ENCODE results near the gene CAMTA1. TPM values are rescaled to one million over a fixed set of nuclear protein-coding genes. Genes with fewer than 3 reads are reported as not detected.

The CAMTA1 gene
- total RNA-seq, 4 donors from 2014 or later, result 86.3 to 170 (median 132) TPM

- ATAC-seq, result no peak
- H3K4me1 ChIP-seq, result peaks cover 0 to 11% (median 0%) of the 10 kb centered on the region in 3 donors
- TF ChIP-seq POLR2AphosphoS5 (IDR thresholded peaks at IDR 0.05) (no peak), CTCF (IDR thresholded peaks at IDR 0.05) (no peak), EP300 (IDR thresholded peaks at IDR 0.05) (no peak), POLR2A (IDR thresholded peaks at IDR 0.05) (no peak)
- no peaks in the 10 kb centered on the region for H3K36me3 ChIP-seq
- no peaks in the 10 kb centered on the region for H3K9me3 ChIP-seq
- no peaks in the 10 kb centered on the region for H3K27me3 ChIP-seq
- no peak overlapping the region for H3K4me3 ChIP-seq
- no peak overlapping the region for H3K27ac ChIP-seq
- WGBS, 2 donors (ENCODE audit: low coverage in 1 of 2), result no CpG with 5 or more reads among the region's 11 CpGs
Measured at GRCh38 chr1:7459914-7460313, 674.7 kb downstream of the CAMTA1 start.

GRCh38 chr1:7460807-7461206, 675.6 kb downstream of the CAMTA1 start:
- Histone ChIP-seq H3K4me3 (no peak overlapping the region), H3K4me1 (peaks cover 0 to 2% (median 0%) of the 10 kb centered on the region in 3 donors), H3K9me3 (no peaks in the 10 kb centered on the region), H3K27ac (no peak overlapping the region), H3K36me3 (no peaks in the 10 kb centered on the region), H3K27me3 (no peaks in the 10 kb centered on the region)
- no peak for TF ChIP-seq CTCF (IDR thresholded peaks at IDR 0.05)
- no peak for TF ChIP-seq EP300 (IDR thresholded peaks at IDR 0.05)
- no peak for TF ChIP-seq POLR2A (IDR thresholded peaks at IDR 0.05)
- TF ChIP-seq POLR2AphosphoS5 (IDR thresholded peaks at IDR 0.05), result no peak
- ATAC-seq, result no peak
- 50 to 60% methylated on average over 1 to 2 of the region's 6 CpGs for WGBS, 2 donors (ENCODE audit: low coverage in 1 of 2)

DNA sequence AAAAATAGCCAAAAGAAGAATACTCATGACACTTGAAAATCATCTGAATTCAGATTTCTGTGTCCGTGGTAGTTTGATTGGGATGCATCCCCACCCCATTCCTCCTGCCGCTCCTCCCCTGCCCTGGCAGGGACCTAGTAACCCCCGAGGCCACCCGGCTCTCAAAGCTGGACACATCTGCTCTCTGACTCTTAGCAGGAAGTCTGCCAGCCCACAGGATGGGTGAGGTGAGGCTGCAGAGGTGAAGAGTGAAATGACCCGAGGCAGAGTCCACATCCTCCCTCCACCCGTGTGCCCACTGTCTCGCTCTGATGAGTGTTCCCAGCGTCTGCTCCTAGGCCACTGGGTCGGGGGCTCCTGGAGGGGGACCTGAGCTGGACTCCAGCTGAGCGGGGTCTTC, 677.4 kb downstream of the CAMTA1 start:
- ATAC-seq, result no peak
- no peaks in the 10 kb centered on the region for H3K4me1 ChIP-seq
- no peak for TF ChIP-seq POLR2AphosphoS5 (IDR thresholded peaks at IDR 0.05)
- TF ChIP-seq CTCF (IDR thresholded peaks at IDR 0.05), result no peak
- no peak for TF ChIP-seq POLR2A (IDR thresholded peaks at IDR 0.05)
- TF ChIP-seq EP300 (IDR thresholded peaks at IDR 0.05), result no peak
- H3K36me3 ChIP-seq, result no peaks in the 10 kb centered on the region
- WGBS, 2 donors (ENCODE audit: low coverage in 1 of 2), result 60 to 73% methylated on average over 2 to 3 of the region's 10 CpGs
- no peaks in the 10 kb centered on the region for H3K27me3 ChIP-seq
- no peak overlapping the region for H3K27ac ChIP-seq
- H3K4me3 ChIP-seq, result no peak overlapping the region
- H3K9me3 ChIP-seq, result no peaks in the 10 kb centered on the region

DNA sequence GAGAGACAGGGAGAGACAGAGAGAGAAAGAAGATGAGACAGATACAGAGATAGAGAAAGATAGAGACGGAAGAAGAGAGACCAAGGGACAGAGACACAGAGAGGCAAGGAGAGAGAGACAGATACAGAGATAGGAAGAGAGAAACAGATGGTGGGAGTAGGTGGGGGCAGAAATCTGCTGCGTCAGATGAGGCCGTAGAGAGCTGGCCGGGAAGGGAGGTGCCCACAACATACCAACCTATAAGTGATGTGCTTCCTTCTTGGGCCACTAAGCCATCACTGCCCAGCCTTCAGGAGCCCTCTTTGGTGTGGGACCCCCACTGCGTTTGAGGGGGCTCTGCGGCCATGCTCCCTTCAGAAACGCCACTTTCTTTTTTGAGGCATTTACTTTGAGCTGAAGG, 678.3 kb downstream of the CAMTA1 start:
- WGBS, 2 donors (ENCODE audit: low coverage in 1 of 2), result 83 to 91% methylated on average over 6 to 7 of the region's 7 CpGs
- no peak for TF ChIP-seq POLR2AphosphoS5 (IDR thresholded peaks at IDR 0.05)
- TF ChIP-seq EP300 (IDR thresholded peaks at IDR 0.05), result no peak
- TF ChIP-seq CTCF (IDR thresholded peaks at IDR 0.05), result no peak
- TF ChIP-seq POLR2A (IDR thresholded peaks at IDR 0.05), result no peak
- Histone ChIP-seq H3K27ac (no peak overlapping the region), H3K9me3 (no peaks in the 10 kb centered on the region), H3K4me1 (no peaks in the 10 kb centered on the region), H3K4me3 (no peak overlapping the region), H3K36me3 (no peaks in the 10 kb centered on the region), H3K27me3 (no peaks in the 10 kb centered on the region)
- no peak for ATAC-seq

DNA sequence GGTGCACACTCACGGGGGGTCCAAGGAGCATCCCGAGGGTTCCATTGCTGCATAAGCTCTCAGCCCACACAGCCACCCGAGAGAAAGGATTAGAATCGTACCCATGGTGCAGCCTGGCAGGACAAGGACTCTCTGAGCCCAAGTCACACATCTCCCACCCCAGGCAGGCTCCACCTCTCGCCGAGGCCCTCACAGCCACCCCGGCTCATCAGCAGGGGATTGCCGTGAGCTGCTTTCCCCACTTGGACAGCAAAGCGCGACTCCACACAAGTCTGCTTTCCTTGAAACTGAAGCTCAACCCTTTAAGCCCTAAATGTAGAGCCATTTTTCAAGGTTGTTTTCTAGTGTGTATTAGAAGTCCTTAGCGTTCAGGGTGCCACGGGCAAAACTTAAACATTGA, 679.5 kb downstream of the CAMTA1 start:
- WGBS, 2 donors (ENCODE audit: low coverage in 1 of 2), result 90 to 96% methylated on average over 4 to 9 of the region's 12 CpGs
- Histone ChIP-seq H3K27me3 (no peaks in the 10 kb centered on the region), H3K36me3 (no peaks in the 10 kb centered on the region), H3K27ac (no peak overlapping the region), H3K4me1 (peaks cover 0 to 8% (median 0%) of the 10 kb centered on the region in 3 donors), H3K9me3 (no peaks in the 10 kb centered on the region), H3K4me3 (no peak overlapping the region)
- TF ChIP-seq POLR2A (IDR thresholded peaks at IDR 0.05) (no peak), POLR2AphosphoS5 (IDR thresholded peaks at IDR 0.05) (no peak), CTCF (IDR thresholded peaks at IDR 0.05) (no peak), EP300 (IDR thresholded peaks at IDR 0.05) (no peak)
- no peak for ATAC-seq
